ENCODE measurements around the gene MRPL14. TPM values are rescaled to one million over a fixed set of nuclear protein-coding genes. Genes with fewer than 3 reads are reported as not detected.

Gene MRPL14
- total and polyA plus RNA-seq, 2 of the 8 experiments (the other 6 are each of a cell fraction or from before 2014, with no cell fraction given) = 82.0 to 97.1 TPM

GRCh38 chr6:44135875-44136274, 8.6 kb upstream of the MRPL14 start:
- no peak overlapping the region for H2BK12ac ChIP-seq (ENCODE audit: low read depth, low read length)
- H3K9ac ChIP-seq (replicated peaks in 1 of 4; ENCODE audit: extremely low read depth in 1 of 4, low read depth in 3 of 4, low read length in 3 of 4) = no peak overlapping the region
- H3K4me3 ChIP-seq (ENCODE audit: extremely low read depth in 1 of 4, insufficient read depth in 2 of 4, low read depth in 3 of 4, low read length in 4 of 4) = no peak overlapping the region
- TF ChIP-seq CTCF (IDR thresholded peaks at IDR 0.05; ENCODE audit: control extremely low read depth in 1 of 3, insufficient read depth in 1 of 3, low read depth in 1 of 3, low read length in 3 of 3) = peak in 2 of 3 experiments; percentile 14; a peak in 2 of 4 replicates
- no peak; a peak in 1 of 4 replicates for TF ChIP-seq RAD21 (IDR thresholded peaks at IDR 0.05 in 1 of 2, conservative IDR thresholded peaks at IDR 0.05 in 1 of 2; ENCODE audit: low read depth in 2 of 2, low read length in 2 of 2)
- no peak for TF ChIP-seq E2F6 (IDR thresholded peaks at IDR 0.05)
- peaks cover 9 to 12% of the 10 kb centered on the region in 2 experiments for H4K20me1 ChIP-seq (replicated peaks in 1 of 2; ENCODE audit: control insufficient read depth in 1 of 2, insufficient read depth in 2 of 2, low read length in 2 of 2)
- no peaks in the 10 kb centered on the region; the same call in 1 of the 2 replicates for H3K23me2 ChIP-seq (ENCODE audit: low read depth, low read length)
- ChIA-PET POLR2A (ENCODE audit: partially characterized antibody) (interaction anchor here (1.0 to 2.0 kb wide), 4 partner anchors 22 to 120 kb away, joined by 3 to 5 read pairs (median 4); no protein-coding TSS in a partner anchor), CTCF (ENCODE audit: partially characterized antibody) (interaction anchor here (0.5 to 11.1 kb wide), 12 partner anchors 11 to 1604 kb away, joined by 3 to 128 read pairs (median 4); partner anchors contain the start of gene SLC29A1)
- 0 out of 2 replicates have a peak overlapping the region, but pooled peaks have one; percentile 16 for H2BK5ac ChIP-seq (ENCODE audit: low read depth, low read length)
- no peak overlapping the region for H3K4me2 ChIP-seq (ENCODE audit: insufficient read depth in 1 of 2, low read depth in 2 of 2, low read length in 2 of 2)
- H3K27me3 ChIP-seq (replicated peaks in 1 of 4; ENCODE audit: control insufficient read depth in 3 of 4, extremely low read depth in 1 of 4, insufficient read depth in 3 of 4, low read length in 3 of 4) = no peaks in the 10 kb centered on the region; a peak in 1 of 7 replicates
- no peak overlapping the region for H2BK120ac ChIP-seq (replicated peaks; ENCODE audit: low read depth, low read length)
- H3K27ac ChIP-seq (ENCODE audit: low read depth, low read length) = no peak overlapping the region
- H2AK5ac ChIP-seq (ENCODE audit: low read depth, low read length) = no peak overlapping the region
- H3K23ac ChIP-seq (ENCODE audit: insufficient read length) = no peak overlapping the region
- DNase-seq (ENCODE audit: low read depth in 1 of 2, low spot score in 2 of 2) (no peak), FAIRE-seq (no peak)
- H3K79me1 ChIP-seq (ENCODE audit: low read depth, low read length) = peaks cover 4% of the 10 kb centered on the region; the same call in 1 of the 2 replicates
- H3K4me1 ChIP-seq (replicated peaks in 1 of 4; ENCODE audit: control insufficient read depth in 3 of 4, insufficient read depth in 4 of 4, low read length in 3 of 4) = peaks cover 7 to 18% (median 15%) of the 10 kb centered on the region in 4 experiments
- H2BK20ac ChIP-seq (ENCODE audit: low read length) = no peak overlapping the region
- no peak overlapping the region for H3K4ac ChIP-seq (replicated peaks; ENCODE audit: insufficient read length, low read depth, low read length)
- no peak overlapping the region for H3K56ac ChIP-seq (replicated peaks; ENCODE audit: insufficient read length, low read depth, low read length)
- H3K79me2 ChIP-seq (ENCODE audit: control insufficient read depth in 1 of 2, insufficient read depth in 2 of 2, low read length in 2 of 2) = peaks cover 0 to 3% of the 10 kb centered on the region in 2 experiments; a peak in 1 of 4 replicates
- H2AFZ ChIP-seq (ENCODE audit: low read length) = no peak overlapping the region
- 88% methylated on average over 5 of the region's 7 CpGs; no CpG with 5 or more reads in 1 of the 2 experiments for WGBS, 2 experiments (ENCODE audit: extremely low coverage in 1 of 2, insufficient coverage in 1 of 2, insufficient read length in 1 of 2, insufficient replicate concordance in 2 of 2, low coverage in 1 of 2, low lambda C conversion rate in 2 of 2, missing lambda C conversion rate in 1 of 2)
- H3K14ac ChIP-seq (ENCODE audit: insufficient read length) = no peak overlapping the region
- no peak overlapping the region for H4K5ac ChIP-seq (ENCODE audit: insufficient read length, low read depth, low read length)
- no peak overlapping the region for H4K91ac ChIP-seq (replicated peaks; ENCODE audit: insufficient read length, low read length)
- H4K8ac ChIP-seq (ENCODE audit: extremely low read depth, insufficient read depth, low read length) = no peak overlapping the region
- H3K9me3 ChIP-seq (ENCODE audit: insufficient read depth in 2 of 2, low read depth in 1 of 2, low read length in 1 of 2) = no peaks in the 10 kb centered on the region
- no peak overlapping the region for H3K18ac ChIP-seq (ENCODE audit: extremely low read depth, low read length)
- H2BK15ac ChIP-seq (ENCODE audit: low read length) = no peak overlapping the region
- peaks cover 9 to 18% (median 13%) of the 10 kb centered on the region in 4 experiments for H3K36me3 ChIP-seq (ENCODE audit: control insufficient read depth in 2 of 4, insufficient read depth in 4 of 4, low read length in 3 of 4)
